ENCODE data around the gene MZB1.

GRCh38 chr5:139408191-139408590, 18.5 kb upstream of the MZB1 start:
- TF ChIP-seq CTCF (IDR thresholded peaks at IDR 0.05) (no peak), POLR2A (IDR thresholded peaks at IDR 0.05) (no peak)

Data from esophagus squamous epithelium (tissue), 4 donors.